Hepatocyte (in vitro differentiated cells): ENCODE measurements around the gene ATOH8. TPM values are rescaled to one million over a fixed set of nuclear protein-coding genes. Genes with fewer than 3 reads are reported as not detected.

Experiments
- DNase-seq: peaks from one replicate; pipeline ENCODE4 v3.0.0-alpha.2; 2016; ENCODE audit warnings: low spot score
- H2AFZ ChIP-seq: fragments of 200-600 bp; sonication (generic); 2 replicates; pipeline ENCODE4 v1.6.0; 2016; ENCODE audit warnings: antibody characterized with exemption, mild to moderate bottlenecking
- H3K27ac ChIP-seq: fragments of 200-600 bp; sonication (generic); 2 replicates; pipeline ENCODE4 v1.5.1; 2016; ENCODE audit warnings: mild to moderate bottlenecking
- H3K27me3 ChIP-seq: fragments of 200-600 bp; sonication (generic); 2 replicates; pipeline ENCODE4 v1.6.1; 2016
- H3K36me3 ChIP-seq: fragments of 200-600 bp; sonication (generic); replicated peaks from 2 replicates; pipeline ENCODE4 v1.5.1; 2016; ENCODE audit warnings: low read depth; ENCODE audit not compliant: insufficient read depth
- H3K4me1 ChIP-seq: fragments of 200-600 bp; sonication (generic); 2 replicates; pipeline ENCODE4 v1.5.1; 2016; ENCODE audit warnings: mild to moderate bottlenecking, moderate library complexity; ENCODE audit not compliant: insufficient read depth
- H3K4me2 ChIP-seq: fragments of 200-600 bp; sonication (generic); 2 replicates; pipeline ENCODE4 v1.6.0; 2016
- H3K4me3 ChIP-seq: fragments of 200-600 bp; sonication (generic); 2 replicates; pipeline ENCODE4 v1.5.1; 2016; ENCODE audit warnings: mild to moderate bottlenecking
- H3K79me2 ChIP-seq: fragments of 200-600 bp; sonication (generic); 2 replicates; pipeline ENCODE4 v1.6.0; 2017; ENCODE audit warnings: mild to moderate bottlenecking
- H3K9me2 ChIP-seq: fragments of 200-600 bp; sonication (generic); replicated peaks from 2 replicates; pipeline ENCODE4 v1.6.0; 2017; ENCODE audit warnings: mild to moderate bottlenecking; ENCODE audit not compliant: insufficient read depth
- H3K9me3 ChIP-seq: fragments of 200-600 bp; sonication (generic); 2 replicates; pipeline ENCODE4 v1.5.1; 2016; ENCODE audit warnings: low read depth, mild to moderate bottlenecking
- H4K20me1 ChIP-seq: fragments of 200-600 bp; sonication (generic); 2 replicates; pipeline ENCODE4 v1.6.0; 2016; ENCODE audit warnings: mild to moderate bottlenecking; ENCODE audit not compliant: insufficient read depth, poor library complexity, severe bottlenecking
- EZH2 ChIP-seq: fragments of 200-600 bp; sonication (generic); IDR thresholded peaks from 2 replicates; pipeline ENCODE4 v1.6.1; 2016; ENCODE audit warnings: antibody characterized with exemption, mild to moderate bottlenecking, borderline replicate concordance
- EZH2phosphoT487 ChIP-seq: fragments of 200-600 bp; sonication (generic); IDR thresholded peaks from one replicate; pipeline ENCODE4 v1.6.1; 2018; ENCODE audit warnings: antibody characterized with exemption, mild to moderate bottlenecking, low read depth, moderate library complexity; ENCODE audit not compliant: unreplicated experiment, severe bottlenecking
- WGBS: methylation state at CpG from one replicate; pipeline ENCODE4 v1.1.6; 2016; ENCODE audit warnings: low lambda C conversion rate; ENCODE audit errors: missing lambda C conversion rate; 5-methylcytosine and 5-hydroxymethylcytosine counted together
- polyA plus RNA-seq: library from polyadenylated mRNA; unstranded; fragments of >200 nt; fragmentation: Nextera tagmentation; extraction: Ambion mirVana; gene quantifications from 2 replicates; pipeline ENCODE4 v1.2.1, GENCODE V29; 2016
- total RNA-seq: library from RNA; depleted of rRNA; stranded (reverse); fragments of >200 nt; gene quantifications from 2 replicates; pipeline ENCODE4 v1.2.3, GENCODE V29; 2014
- TF ChIP-seq, protein P1 (sequence below): fragments of 200-600 bp; sonication (generic); IDR thresholded peaks from 2 replicates; pipeline ENCODE4 v1.5.1; 2016; ENCODE audit warnings: antibody characterized with exemption, mild to moderate bottlenecking; ENCODE audit not compliant: poor library complexity

Gene ATOH8
- total and polyA plus RNA-seq, 2 experiments from 2014 or later = 1.3 to 2.0 TPM

DNA sequence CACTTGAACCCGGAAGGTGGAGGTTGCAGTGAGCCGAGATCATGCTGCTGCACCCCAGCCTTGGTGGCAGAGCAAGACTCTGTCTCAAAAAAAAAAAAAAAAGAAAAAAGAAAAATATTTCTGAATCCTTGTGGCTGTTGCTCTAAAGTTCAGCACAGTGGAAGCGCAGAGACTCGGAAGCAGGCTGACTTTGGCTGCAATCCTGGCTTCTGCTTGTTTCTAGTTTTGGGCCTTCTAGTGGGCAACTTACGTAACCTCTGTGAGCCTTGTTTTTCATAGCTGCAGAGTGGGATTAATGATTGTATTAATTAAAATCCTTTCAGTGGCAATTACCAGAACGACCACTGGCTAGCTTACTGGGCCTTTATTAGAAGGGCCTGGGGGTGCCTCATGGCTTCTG is 31.3 kb upstream of the ATOH8 start:
- Histone ChIP-seq H3K27me3 (no peaks in the 10 kb centered on the region), H3K36me3 (no peaks in the 10 kb centered on the region), H3K79me2 (no peaks in the 10 kb centered on the region), H3K4me2 (no peak overlapping the region), H3K9me2 (no peaks in the 10 kb centered on the region), H4K20me1 (no peaks in the 10 kb centered on the region), H3K4me1 (no peaks in the 10 kb centered on the region), H2AFZ (no peak overlapping the region), H3K27ac (no peak overlapping the region), H3K9me3 (no peaks in the 10 kb centered on the region), H3K4me3 (no peak overlapping the region)
- DNase-seq = no peak
- TF ChIP-seq, protein P1, sequence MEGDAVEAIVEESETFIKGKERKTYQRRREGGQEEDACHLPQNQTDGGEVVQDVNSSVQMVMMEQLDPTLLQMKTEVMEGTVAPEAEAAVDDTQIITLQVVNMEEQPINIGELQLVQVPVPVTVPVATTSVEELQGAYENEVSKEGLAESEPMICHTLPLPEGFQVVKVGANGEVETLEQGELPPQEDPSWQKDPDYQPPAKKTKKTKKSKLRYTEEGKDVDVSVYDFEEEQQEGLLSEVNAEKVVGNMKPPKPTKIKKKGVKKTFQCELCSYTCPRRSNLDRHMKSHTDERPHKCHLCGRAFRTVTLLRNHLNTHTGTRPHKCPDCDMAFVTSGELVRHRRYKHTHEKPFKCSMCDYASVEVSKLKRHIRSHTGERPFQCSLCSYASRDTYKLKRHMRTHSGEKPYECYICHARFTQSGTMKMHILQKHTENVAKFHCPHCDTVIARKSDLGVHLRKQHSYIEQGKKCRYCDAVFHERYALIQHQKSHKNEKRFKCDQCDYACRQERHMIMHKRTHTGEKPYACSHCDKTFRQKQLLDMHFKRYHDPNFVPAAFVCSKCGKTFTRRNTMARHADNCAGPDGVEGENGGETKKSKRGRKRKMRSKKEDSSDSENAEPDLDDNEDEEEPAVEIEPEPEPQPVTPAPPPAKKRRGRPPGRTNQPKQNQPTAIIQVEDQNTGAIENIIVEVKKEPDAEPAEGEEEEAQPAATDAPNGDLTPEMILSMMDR = no peak
- TF ChIP-seq EZH2phosphoT487 = no peak
- TF ChIP-seq EZH2 = no peak
- WGBS = 92% methylated on average over 6 of the region's 6 CpGs

DNA sequence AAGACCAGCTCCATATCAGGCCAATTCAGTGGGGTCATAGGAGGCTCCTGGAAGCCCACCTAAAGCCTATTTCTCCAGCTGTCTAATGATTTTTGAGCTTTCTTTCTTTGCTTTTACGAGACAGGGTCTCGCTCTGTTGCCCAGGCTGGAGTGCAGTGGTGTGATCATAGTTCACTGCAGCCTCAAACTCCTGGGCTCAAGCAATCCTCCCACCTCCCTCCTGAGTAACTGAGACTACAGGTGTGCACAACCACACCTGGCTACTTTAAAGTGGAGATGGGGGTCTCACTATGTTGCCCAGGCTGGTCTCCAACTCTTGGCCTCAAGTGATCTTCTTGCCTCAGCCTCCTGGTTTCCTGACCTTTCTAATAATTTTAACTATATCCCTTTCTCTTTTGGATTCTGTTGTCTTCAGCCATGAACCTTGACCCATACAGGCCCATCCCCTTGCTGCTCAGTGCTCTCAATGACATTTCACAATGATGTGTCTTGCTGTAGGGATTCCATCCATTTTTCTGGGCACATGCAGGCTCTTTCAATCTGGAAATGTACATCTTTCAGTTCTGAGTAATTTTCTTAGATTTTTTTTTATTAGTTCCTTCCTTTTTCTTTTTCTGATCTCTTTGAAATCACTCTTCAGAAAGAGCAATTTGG is 30.0 kb upstream of the ATOH8 start:
- H3K27me3 ChIP-seq = peaks cover 3% of the 10 kb centered on the region
- no peaks in the 10 kb centered on the region for H3K79me2 ChIP-seq
- no peak overlapping the region for H2AFZ ChIP-seq
- H3K4me2 ChIP-seq = no peak overlapping the region
- H3K9me3 ChIP-seq = no peaks in the 10 kb centered on the region
- no peaks in the 10 kb centered on the region for H3K9me2 ChIP-seq
- no peak overlapping the region for H3K4me3 ChIP-seq
- no peaks in the 10 kb centered on the region for H3K4me1 ChIP-seq
- H3K27ac ChIP-seq = no peak overlapping the region
- no peaks in the 10 kb centered on the region for H3K36me3 ChIP-seq
- WGBS = 100% methylated on average over 2 of the region's 2 CpGs
- H4K20me1 ChIP-seq = no peaks in the 10 kb centered on the region
- TF ChIP-seq EZH2 = no peak
- TF ChIP-seq, protein P1 = no peak
- no peak for DNase-seq

DNA sequence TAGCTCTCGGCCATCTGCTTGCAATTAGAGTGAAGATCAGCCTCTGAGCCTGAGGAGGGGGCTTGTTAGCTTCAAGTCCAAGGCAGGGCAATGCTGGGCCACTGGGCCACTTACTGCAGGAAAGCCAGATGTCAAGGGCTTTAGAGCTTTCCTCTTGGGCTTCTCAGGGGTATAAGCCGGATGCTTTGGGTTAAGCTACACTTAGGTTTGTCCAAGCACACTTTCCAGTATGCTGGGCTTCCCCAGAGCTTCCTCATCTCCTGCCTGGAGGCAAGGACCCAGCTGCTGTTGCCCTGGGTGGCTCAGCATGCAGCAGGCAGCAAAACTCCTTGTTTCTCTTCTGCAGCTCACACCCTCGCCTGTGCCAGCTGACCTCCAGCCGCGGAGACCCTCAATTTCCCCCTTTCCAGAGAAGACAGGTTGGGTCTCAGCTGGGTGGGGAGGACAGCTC is 29.0 kb upstream of the ATOH8 start:
- Histone ChIP-seq H3K79me2 (no peaks in the 10 kb centered on the region), H4K20me1 (no peaks in the 10 kb centered on the region), H3K4me2 (no peak overlapping the region), H3K9me3 (no peaks in the 10 kb centered on the region), H3K27ac (no peak overlapping the region), H2AFZ (no peak overlapping the region), H3K4me3 (no peak overlapping the region), H3K9me2 (no peaks in the 10 kb centered on the region), H3K4me1 (no peaks in the 10 kb centered on the region), H3K27me3 (peaks cover 3% of the 10 kb centered on the region), H3K36me3 (no peaks in the 10 kb centered on the region)
- DNase-seq = no peak
- 63% methylated on average over 5 of the region's 5 CpGs for WGBS
- TF ChIP-seq EZH2 (no peak), EZH2phosphoT487 (no peak)
- TF ChIP-seq, protein P1 = no peak

DNA sequence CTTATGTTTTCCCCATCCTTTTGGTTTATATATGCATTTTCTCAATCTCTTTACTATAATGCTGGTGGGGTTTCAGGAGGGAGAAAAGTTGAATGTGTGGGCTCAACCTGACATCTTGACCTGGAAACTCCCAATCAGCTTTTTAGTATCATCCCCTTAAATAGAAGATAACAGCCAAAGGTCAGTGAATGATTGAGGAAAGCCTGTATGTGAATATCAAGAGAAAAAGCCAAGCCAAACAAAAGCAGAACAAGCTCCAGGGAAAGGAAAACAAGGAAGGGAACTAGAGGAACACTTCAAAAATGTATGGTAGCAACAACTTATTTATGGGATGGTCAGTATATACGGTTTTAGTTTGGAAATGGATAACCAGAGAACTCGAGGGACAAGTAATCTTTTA is 28.3 kb upstream of the ATOH8 start:
- Histone ChIP-seq H3K4me2 (no peak overlapping the region), H3K27me3 (peaks cover 3% of the 10 kb centered on the region), H3K9me3 (no peaks in the 10 kb centered on the region), H3K4me3 (no peak overlapping the region), H4K20me1 (no peaks in the 10 kb centered on the region), H3K36me3 (no peaks in the 10 kb centered on the region), H3K9me2 (no peaks in the 10 kb centered on the region), H3K4me1 (no peaks in the 10 kb centered on the region), H3K27ac (no peak overlapping the region), H2AFZ (no peak overlapping the region), H3K79me2 (no peaks in the 10 kb centered on the region)
- no peak for DNase-seq
- 45% methylated on average over 2 of the region's 2 CpGs for WGBS
- TF ChIP-seq, protein P1 = no peak
- TF ChIP-seq EZH2 = no peak
- no peak for TF ChIP-seq EZH2phosphoT487
